ENCODE data around the gene C2CD4D. TPM values are rescaled to one million over a fixed set of nuclear protein-coding genes. Genes with fewer than 3 reads are reported as not detected.

The C2CD4D gene
- polyA plus RNA-seq, 1 donor from 2014 or later: not detected

- Histone ChIP-seq H3K4me2 (ENCODE audit: low read length) (no peak overlapping the region), H3K79me2 (replicated peaks; ENCODE audit: insufficient read depth, low read length) (no peaks in the 10 kb centered on the region), H3K9me2 (ENCODE audit: insufficient read depth, low read length) (no peaks in the 10 kb centered on the region), H3F3A (ENCODE audit: insufficient read depth, low read length, poor library complexity, severe bottlenecking) (no peaks in the 10 kb centered on the region), H2AFZ (ENCODE audit: low read depth, low read length) (no peak overlapping the region), H3K27ac (ENCODE audit: low read length) (no peak overlapping the region), H3K4me3 (ENCODE audit: low read length) (no peak overlapping the region), H3K27me3 (ENCODE audit: insufficient read depth, low read depth, low read length) (no peaks in the 10 kb centered on the region), H3K36me3 (ENCODE audit: insufficient read depth, low read length) (no peaks in the 10 kb centered on the region), H3K9ac (ENCODE audit: low read length) (no peak overlapping the region), H4K20me1 (ENCODE audit: insufficient read depth) (no peaks in the 10 kb centered on the region), H3K9me3 (ENCODE audit: low read length) (no peaks in the 10 kb centered on the region)
- TF ChIP-seq RAD21 (conservative IDR thresholded peaks at IDR 0.05): no peak
These were observed 38.3 kb downstream of the C2CD4D start for GRCh38 chr1:151801310-151801820.

- no peak overlapping the region for H3K4me3 ChIP-seq (ENCODE audit: low read length)
- H3K79me2 ChIP-seq (replicated peaks; ENCODE audit: insufficient read depth, low read length): no peaks in the 10 kb centered on the region
- TF ChIP-seq EZH2 (IDR thresholded peaks at IDR 0.05; ENCODE audit: borderline replicate concordance, insufficient read depth, low read length, poor library complexity, severe bottlenecking) (no peak), POLR2AphosphoS5 (IDR thresholded peaks at IDR 0.05) (no peak), TAF1 (IDR thresholded peaks at IDR 0.05; ENCODE audit: low read depth) (no peak), MXI1 (conservative IDR thresholded peaks at IDR 0.05; ENCODE audit: poor library complexity, severe bottlenecking) (no peak), SMC3 (conservative IDR thresholded peaks at IDR 0.05; ENCODE audit: poor library complexity) (no peak), EP300 (conservative IDR thresholded peaks at IDR 0.05; ENCODE audit: poor library complexity, severe bottlenecking) (no peak), REST (IDR thresholded peaks at IDR 0.05; ENCODE audit: borderline replicate concordance) (no peak), RAD21 (conservative IDR thresholded peaks at IDR 0.05) (no peak)
- TF ChIP-seq, protein P1, sequence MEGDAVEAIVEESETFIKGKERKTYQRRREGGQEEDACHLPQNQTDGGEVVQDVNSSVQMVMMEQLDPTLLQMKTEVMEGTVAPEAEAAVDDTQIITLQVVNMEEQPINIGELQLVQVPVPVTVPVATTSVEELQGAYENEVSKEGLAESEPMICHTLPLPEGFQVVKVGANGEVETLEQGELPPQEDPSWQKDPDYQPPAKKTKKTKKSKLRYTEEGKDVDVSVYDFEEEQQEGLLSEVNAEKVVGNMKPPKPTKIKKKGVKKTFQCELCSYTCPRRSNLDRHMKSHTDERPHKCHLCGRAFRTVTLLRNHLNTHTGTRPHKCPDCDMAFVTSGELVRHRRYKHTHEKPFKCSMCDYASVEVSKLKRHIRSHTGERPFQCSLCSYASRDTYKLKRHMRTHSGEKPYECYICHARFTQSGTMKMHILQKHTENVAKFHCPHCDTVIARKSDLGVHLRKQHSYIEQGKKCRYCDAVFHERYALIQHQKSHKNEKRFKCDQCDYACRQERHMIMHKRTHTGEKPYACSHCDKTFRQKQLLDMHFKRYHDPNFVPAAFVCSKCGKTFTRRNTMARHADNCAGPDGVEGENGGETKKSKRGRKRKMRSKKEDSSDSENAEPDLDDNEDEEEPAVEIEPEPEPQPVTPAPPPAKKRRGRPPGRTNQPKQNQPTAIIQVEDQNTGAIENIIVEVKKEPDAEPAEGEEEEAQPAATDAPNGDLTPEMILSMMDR (IDR thresholded peaks at IDR 0.05; ENCODE audit: poor library complexity, severe bottlenecking): no peak
- H3K4me2 ChIP-seq (ENCODE audit: low read length): no peak overlapping the region
- H3K9ac ChIP-seq (ENCODE audit: low read length): no peak overlapping the region
- no peaks in the 10 kb centered on the region for H3K36me3 ChIP-seq (ENCODE audit: insufficient read depth, low read length)
- no peak overlapping the region for H2AFZ ChIP-seq (ENCODE audit: low read depth, low read length)
- no peaks in the 10 kb centered on the region for H3K9me2 ChIP-seq (ENCODE audit: insufficient read depth, low read length)
- H4K20me1 ChIP-seq (ENCODE audit: insufficient read depth): no peaks in the 10 kb centered on the region
- H3K27ac ChIP-seq (ENCODE audit: low read length): no peak overlapping the region
- no peaks in the 10 kb centered on the region for H3F3A ChIP-seq (ENCODE audit: insufficient read depth, low read length, poor library complexity, severe bottlenecking)
- H3K9me3 ChIP-seq (ENCODE audit: low read length): no peaks in the 10 kb centered on the region
- H3K27me3 ChIP-seq (ENCODE audit: insufficient read depth, low read depth, low read length): no peaks in the 10 kb centered on the region
These were observed 38.8 kb downstream of the C2CD4D start for GRCh38 chr1:151800830-151801229.
